Non-pigmented ciliary epithelial cell (primary cell): ENCODE results near the gene SPTBN4.
A peak's percentile ranks its signal among the peaks of the same experiment; 100 is the strongest.

Experiments used
- DNase-seq: peaks from one replicate; pipeline ENCODE4 v3.0.0-alpha.2; 2010; ENCODE audit warnings: low read depth

Gene SPTBN4

DNA sequence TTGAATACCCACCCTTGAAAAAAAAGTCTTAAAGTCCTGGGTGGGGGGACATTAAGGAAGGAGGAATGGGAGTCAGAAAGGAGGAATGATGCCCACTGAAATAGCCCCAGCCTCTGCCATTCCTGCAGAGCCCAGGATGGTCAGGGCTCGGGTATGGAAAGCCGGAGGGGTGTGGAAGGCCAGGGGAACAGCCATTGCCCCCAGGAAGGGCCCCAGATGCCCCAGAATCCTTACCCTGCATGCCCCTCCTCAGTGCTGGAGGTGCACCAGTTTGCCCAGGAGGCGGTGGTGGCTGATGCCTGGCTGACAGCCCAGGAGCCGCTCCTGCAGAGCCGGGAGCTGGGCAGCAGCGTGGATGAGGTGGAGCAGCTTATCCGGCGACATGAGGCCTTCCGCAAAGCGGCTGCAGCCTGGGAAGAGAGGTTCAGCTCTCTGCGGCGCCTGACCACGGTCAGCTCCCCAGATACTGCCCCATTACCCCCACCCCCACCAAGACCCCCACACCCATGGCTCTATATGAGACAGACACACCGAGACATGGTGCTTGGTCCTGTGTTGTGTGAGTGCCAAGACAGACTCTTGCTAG is 99.2 kb downstream of the SPTBN4 start:
- no peak for DNase-seq

DNA sequence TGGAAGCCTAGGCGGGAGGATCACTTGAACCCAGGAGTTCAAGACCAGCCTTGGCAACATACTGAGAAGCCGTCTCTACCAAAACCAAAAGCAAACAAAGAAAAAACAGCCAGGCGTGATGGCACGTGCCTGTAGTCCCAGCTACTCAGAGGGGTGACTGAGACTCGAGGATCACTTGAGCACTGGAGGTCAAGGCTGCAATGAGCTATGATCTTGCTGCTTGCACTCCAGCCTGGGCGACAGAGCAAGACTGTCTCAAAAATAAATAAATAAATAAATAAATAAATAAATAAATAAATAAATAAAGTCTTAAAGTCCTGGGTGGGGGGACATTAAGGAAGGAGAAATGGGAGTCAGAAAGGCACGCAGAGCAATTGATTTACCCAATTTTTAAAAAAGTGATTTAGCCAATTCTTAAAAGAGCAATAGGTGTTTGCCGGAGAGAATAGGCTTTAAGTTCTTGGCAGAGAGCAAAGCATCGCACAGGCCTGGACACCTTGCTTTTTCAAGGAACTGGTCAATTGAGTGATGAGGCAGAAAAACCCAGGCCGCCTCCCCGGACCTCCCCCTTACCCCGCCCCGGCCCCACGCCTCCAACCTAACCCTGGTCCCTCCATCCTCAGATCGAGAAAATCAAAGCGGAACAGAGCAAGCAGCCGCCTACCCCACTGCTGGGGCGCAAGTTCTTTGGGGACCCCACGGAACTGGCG is 100.4 kb downstream of the SPTBN4 start:
- DNase-seq = no peak

GRCh38 chr19:40567750-40568494 is 101.1 kb downstream of the SPTBN4 start:
- DNase-seq = no peak

- peak; percentile 99 for DNase-seq
Measured at GRCh38 chr19:40570313-40571004, 103.7 kb downstream of the SPTBN4 start.

- no peak for DNase-seq
Measured at GRCh38 chr19:40571005-40571318, 104.2 kb downstream of the SPTBN4 start.

- no peak for DNase-seq
Measured at GRCh38 chr19:40571831-40572495, 105.2 kb downstream of the SPTBN4 start.

DNA sequence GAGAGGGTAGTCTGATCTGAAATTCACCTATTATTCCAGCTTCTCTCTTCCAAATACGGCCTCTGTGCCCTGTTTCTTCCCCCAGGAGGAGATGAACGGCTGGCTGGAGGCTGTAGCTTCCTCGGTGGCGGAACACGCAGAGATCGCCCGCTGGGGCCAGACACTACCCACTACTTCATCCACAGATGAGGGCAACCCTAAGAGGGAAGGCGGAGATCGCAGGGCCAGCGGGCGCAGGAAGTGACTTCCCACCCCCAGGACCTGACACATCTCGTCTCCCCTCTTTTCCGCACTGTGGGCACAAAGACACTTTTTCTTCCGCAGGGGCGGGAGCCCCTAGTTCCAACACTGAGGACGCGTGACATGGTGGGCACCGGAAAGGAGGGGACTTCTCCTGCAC is 108.5 kb downstream of the SPTBN4 start:
- no peak for DNase-seq

GRCh38 chr19:40576151-40576584 is 109.4 kb downstream of the SPTBN4 start:
- DNase-seq = no peak

DNA sequence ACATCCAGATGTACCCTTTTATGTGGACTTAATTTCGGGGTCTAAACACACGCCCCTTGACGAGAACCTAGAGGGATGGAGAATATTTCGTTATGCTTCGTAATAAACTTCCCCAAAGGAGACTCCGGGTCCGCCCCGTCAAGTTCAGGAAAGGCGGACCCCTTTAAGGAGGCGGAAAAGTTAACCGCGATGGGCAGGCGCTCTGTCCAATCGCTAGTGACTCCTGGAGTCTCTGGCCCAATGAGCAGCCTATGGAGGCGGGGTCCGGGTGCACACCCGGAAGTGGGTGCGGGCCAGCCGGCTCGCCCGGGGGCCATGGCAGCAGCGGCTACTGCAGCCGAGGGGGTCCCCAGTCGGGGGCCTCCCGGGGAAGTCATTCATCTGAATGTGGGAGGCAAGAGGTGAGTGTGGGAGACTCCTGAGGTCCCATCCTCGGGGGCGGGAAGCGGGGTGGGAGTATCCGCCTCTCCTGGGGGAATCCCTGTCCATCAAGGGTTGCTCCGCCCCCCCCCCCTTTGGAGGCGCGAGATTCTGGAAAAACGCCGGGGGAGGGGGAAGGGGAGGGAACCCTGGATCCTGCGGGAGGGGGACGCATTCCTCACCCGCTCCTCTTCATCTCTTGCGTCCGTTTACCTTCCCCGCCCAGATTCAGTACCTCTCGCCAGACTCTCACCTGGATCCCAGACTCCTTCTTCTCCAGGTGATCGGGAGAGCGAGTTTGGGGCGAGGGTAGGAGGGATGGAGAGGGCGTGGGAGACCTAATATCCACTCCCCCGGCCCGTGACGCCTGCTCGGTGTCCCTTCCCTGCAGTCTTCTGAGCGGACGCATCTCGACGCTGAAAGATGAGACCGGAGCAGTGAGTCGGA is 110.0 kb downstream of the SPTBN4 start, which contains the start of gene SHKBP1:
Gene SHKBP1 (plus strand): TSS at position 289 of the 867 bp plus-strand sequence. CDS start 27 bp downstream, at position 316.
- peak; percentile 76 for DNase-seq

GRCh38 chr19:40578442-40578908 is 111.7 kb downstream of the SPTBN4 start:
- DNase-seq = no peak

DNA sequence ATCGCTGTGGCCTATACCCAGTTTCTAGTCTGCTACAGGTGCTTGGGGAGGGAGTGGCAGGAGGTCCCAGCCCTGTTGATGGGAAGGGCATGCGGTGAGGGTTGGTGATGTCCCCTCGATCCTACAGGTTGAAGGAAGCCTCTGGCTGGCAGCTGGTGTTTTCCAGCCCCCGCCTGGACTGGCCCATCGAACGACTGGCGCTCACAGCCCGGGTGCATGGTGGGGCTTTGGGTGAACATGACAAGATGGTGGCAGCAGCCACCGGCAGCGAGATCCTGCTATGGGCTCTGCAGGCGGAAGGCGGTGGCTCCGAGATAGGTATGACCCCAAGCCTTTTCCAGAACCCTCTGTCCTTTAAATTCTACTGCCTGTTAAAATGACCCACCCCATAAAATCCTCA is 113.8 kb downstream of the SPTBN4 start:
- DNase-seq = no peak

DNA sequence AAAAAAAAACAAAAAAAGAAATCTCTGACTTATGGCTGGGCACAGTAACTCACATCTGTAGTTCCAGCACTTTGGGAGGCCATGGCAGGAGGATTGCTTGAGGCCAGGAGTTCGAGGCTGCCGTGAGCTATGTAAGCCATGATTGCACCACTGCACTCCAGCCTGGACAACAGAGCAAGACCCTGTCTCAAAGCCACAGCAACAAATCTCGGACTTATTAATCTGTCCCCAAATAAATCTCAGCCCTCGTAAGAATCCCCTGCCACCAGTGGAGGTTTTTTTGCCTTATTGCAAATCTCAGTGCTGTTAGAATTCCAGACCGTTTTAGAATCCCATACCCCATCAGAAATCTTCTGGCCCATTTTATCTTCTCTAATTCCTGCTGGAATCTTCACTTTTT is 114.7 kb downstream of the SPTBN4 start:
- DNase-seq = no peak

DNA sequence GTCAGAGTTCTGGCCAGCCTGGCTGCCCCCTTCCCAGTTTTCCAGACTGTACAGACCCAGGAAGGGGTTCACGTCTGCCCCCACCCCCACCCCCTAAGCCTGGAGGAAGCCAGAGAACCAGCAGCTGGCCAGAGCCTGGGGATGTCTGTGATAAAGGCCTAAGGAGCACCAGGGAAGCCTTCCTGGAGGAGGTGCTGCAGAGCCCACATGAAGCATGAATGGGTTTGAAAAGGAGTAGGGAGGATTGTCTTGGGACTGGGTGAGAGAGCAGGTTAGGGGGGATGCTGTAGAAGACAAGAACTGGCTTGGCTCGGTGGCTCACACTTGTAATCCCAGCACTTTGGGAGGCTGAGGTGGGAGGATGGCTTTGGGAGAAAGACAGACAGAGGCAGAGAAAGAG is 115.7 kb downstream of the SPTBN4 start:
- no peak for DNase-seq

DNA sequence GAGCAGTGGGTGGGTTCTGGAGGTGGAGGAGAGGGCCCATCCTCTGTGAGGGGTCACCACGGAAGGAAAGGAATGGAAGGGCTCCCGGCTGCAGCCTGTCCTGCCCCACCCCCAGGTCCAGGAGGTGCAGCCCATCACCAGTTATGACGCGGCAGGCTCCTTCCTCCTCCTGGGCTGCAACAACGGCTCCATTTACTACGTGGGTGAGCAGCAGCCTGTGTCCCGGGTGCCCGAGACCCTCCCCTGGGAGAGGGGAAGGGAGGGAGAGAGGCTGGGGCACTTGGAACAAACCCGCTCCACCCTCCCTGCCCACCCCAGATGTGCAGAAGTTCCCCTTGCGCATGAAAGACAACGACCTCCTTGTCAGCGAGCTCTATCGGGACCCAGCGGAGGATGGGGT is 116.5 kb downstream of the SPTBN4 start:
- DNase-seq = no peak

- no peak for DNase-seq
Measured at GRCh38 chr19:40584007-40584406, 117.2 kb downstream of the SPTBN4 start.

DNA sequence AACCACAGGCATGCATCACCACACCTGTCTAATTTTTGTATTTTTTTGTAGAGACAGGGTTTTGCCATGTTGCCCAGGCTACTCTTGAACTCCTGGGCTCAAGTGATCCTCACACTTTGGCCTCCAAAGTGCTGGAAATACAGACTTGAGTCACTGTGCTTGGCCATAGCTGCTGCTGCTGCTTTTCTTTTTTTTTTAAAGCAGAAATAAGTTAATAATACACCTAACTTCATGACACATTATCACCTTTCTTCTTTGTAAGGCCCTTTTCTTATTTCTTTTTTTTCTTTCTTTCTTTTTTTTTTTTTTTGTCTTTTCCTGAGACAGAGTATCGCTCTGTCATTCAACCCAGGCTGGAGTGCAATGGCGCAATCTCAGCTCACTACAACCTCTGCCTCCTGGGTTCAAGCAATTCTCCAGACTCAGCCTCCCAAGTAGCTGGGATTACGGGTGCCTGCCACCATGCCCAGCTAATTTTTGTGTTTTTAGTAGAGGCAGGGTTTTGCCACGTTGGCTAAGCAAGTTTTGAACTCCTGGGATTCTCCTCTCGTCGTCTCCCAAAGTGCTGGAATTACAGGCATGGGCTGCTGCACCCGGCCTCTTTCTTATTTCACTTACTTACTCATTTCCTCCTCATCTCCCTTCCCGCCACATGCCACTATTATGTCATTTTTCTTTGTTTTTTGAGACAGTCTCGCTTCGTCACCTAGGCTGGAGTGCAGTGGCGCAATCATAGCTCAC is 118.6 kb downstream of the SPTBN4 start:
- DNase-seq = no peak

- DNase-seq = no peak
Measured at GRCh38 chr19:40585982-40586422, 119.2 kb downstream of the SPTBN4 start.

- no peak for DNase-seq
Measured at GRCh38 chr19:40586611-40587010, 119.8 kb downstream of the SPTBN4 start.

GRCh38 chr19:40588110-40588854 is 121.5 kb downstream of the SPTBN4 start:
- no peak for DNase-seq
